K562 (cell line): Measurements from ENCODE around the gene MMP20. TPM values are rescaled to one million over a fixed set of nuclear protein-coding genes. Genes with fewer than 3 reads are reported as not detected.
A peak's percentile ranks its signal among the peaks of the same experiment; 100 is the strongest.

ENCODE experiments used
- ATAC-seq: fragments of 200-7000 bp; cut with Tn5 transposase; 3 replicates; pipeline ENCODE4 v1.9.1; 2020; ENCODE audit warnings: moderate library complexity
- BruUV-seq: library from RNA; stranded (reverse); fragments of 400-500 nt; replicated peaks from 2 replicates; lab custom pipeline; 2021; lab: Mats Ljungman, UMichigan
- CTCF ChIA-PET: fragments of 300-600 bp; formaldehyde crosslinking; extraction: SDS; loops from one replicate; lab custom pipeline; 2021; ENCODE audit warnings: low intra/inter-chr PET ratio; lab: Yijun Ruan, JAX
- POLR2A ChIA-PET: fragments of 300-600, 350-650 bp; sonication (Branson Sonifier 250); formaldehyde crosslinking; extraction: SDS; loops from one replicate; lab custom pipeline; 2021; ENCODE audit warnings: antibody characterized with exemption, inconsistent platforms; lab: Yijun Ruan, JAX
- DNase-seq, 4 experiments: peaks; one replicate each; pipeline versions ENCODE4 v3.0.0 to v3.0.0-alpha.2; 2011 to 2018; ENCODE audit warnings: low spot score in 3 of 4, mixed read lengths in 3 of 4; ENCODE audit errors: extremely low read depth in 1 of 4
- FAIRE-seq: peaks from 2 replicates; lab custom pipeline; 2011; peaks lifted over from hg19 to GRCh38; lab: Jason Lieb, UNC
- H2AFZ ChIP-seq: 2 replicates; pipeline ENCODE4 v1.6.0; 2011; ENCODE audit warnings: low read depth, low read length, control low read depth, inconsistent platforms
- H3K27ac ChIP-seq: fragments of 200-600 bp; 3 replicates; pipeline ENCODE4 v1.8.0; 2011; ENCODE audit warnings: low read depth, mild to moderate bottlenecking, control low read depth, inconsistent platforms, low read length, moderate library complexity, mixed read lengths; ENCODE audit errors: extremely low read depth
- H3K27me3 ChIP-seq, 2 experiments: fragments of 300-600 bp in 1 of 2; 2 replicates in 1 of 2; 3 replicates in 1 of 2; pipeline versions ENCODE4 v1.6.0 to v1.8.0; 2011; ENCODE audit warnings: inconsistent platforms in 2 of 2, low read length in 2 of 2, mild to moderate bottlenecking in 1 of 2, mixed read lengths in 1 of 2, moderate library complexity in 1 of 2; ENCODE audit not compliant: control insufficient read depth in 2 of 2, insufficient read depth in 2 of 2
- H3K36me3 ChIP-seq: fragments of 300-600 bp; 3 replicates; pipeline ENCODE4 v1.8.0; 2011; ENCODE audit warnings: mild to moderate bottlenecking, low read length, inconsistent platforms; ENCODE audit not compliant: control insufficient read depth, insufficient read depth
- H3K4me1 ChIP-seq, 2 experiments: fragments of 200-600 bp in 1 of 2; replicated peaks in 1 of 2; 2 replicates in 1 of 2; 3 replicates in 1 of 2; pipeline versions ENCODE4 v1.5.1 to v1.8.0; 2011; ENCODE audit warnings: inconsistent platforms in 2 of 2, low read length in 2 of 2, mild to moderate bottlenecking in 1 of 2, mixed read lengths in 1 of 2, moderate library complexity in 1 of 2; ENCODE audit not compliant: control insufficient read depth in 2 of 2, insufficient read depth in 2 of 2
- H3K4me2 ChIP-seq: 2 replicates; pipeline ENCODE4 v1.6.1; 2011; ENCODE audit warnings: low read length, control low read depth, inconsistent platforms, mixed read lengths; ENCODE audit not compliant: insufficient read depth
- H3K4me3 ChIP-seq: fragments of 200-600 bp; sonication (generic), shearing (Covaris generic); 2 replicates; pipeline ENCODE4 v1.5.1; 2016; ENCODE audit warnings: control low read depth, inconsistent platforms
- H3K79me2 ChIP-seq: fragments of 200-600 bp; 3 replicates; pipeline ENCODE4 v1.8.0; 2011; ENCODE audit warnings: low read length, inconsistent platforms; ENCODE audit not compliant: control insufficient read depth, insufficient read depth
- H3K9ac ChIP-seq, 2 experiments: 2 replicates each; pipeline versions ENCODE4 v1.6.0 to v1.6.1; 2011; ENCODE audit warnings: low read depth in 2 of 2, low read length in 2 of 2, control low read depth in 1 of 2, inconsistent platforms in 1 of 2, mild to moderate bottlenecking in 1 of 2, mixed read lengths in 1 of 2; ENCODE audit not compliant: insufficient read depth in 1 of 2
- H3K9me1 ChIP-seq: one replicate; pipeline ENCODE4 v1.6.0; 2011; ENCODE audit warnings: inconsistent platforms, mild to moderate bottlenecking, low read length, moderate library complexity; ENCODE audit not compliant: control insufficient read depth, insufficient read depth
- H3K9me3 ChIP-seq: replicated peaks from 2 replicates; pipeline ENCODE4 v1.5.1; 2011; ENCODE audit warnings: low read depth, low read length, inconsistent platforms; ENCODE audit not compliant: control insufficient read depth, insufficient read depth
- H4K20me1 ChIP-seq: replicated peaks from 2 replicates; pipeline ENCODE4 v1.6.1; 2011; ENCODE audit warnings: low read length, inconsistent platforms, mixed read lengths; ENCODE audit not compliant: control insufficient read depth, insufficient read depth
- CTCF ChIP-seq, 3 experiments: IDR thresholded peaks in 2 of 3; conservative IDR thresholded peaks in 1 of 3; 2 replicates each; pipeline ENCODE4 v1.5.1; 2011 to 2012; ENCODE audit warnings: low read length in 3 of 3, mild to moderate bottlenecking in 3 of 3, control low read depth in 2 of 3, improper control_type of control experiment in 1 of 3, inconsistent platforms in 1 of 3, low read depth in 1 of 3, mixed read lengths in 1 of 3, moderate library complexity in 1 of 3; ENCODE audit not compliant: insufficient read depth in 2 of 3
- HDAC2 ChIP-seq: fragments of 450-650 bp; IDR thresholded peaks from 2 replicates; pipeline ENCODE4 v1.6.1; 2016; ENCODE audit warnings: mild to moderate bottlenecking
- HMG20B ChIP-seq: fragments of 250-450 bp; sonication (Bioruptor Pico); IDR thresholded peaks from 2 replicates; pipeline ENCODE4 v1.5.0; 2021; ENCODE audit warnings: mild to moderate bottlenecking
- KDM1A ChIP-seq, 2 experiments: fragments of 450-650 bp; IDR thresholded peaks; 2 replicates each; pipeline ENCODE4 v1.6.1; 2016; ENCODE audit warnings: mild to moderate bottlenecking in 2 of 2
- MCM5 ChIP-seq: fragments of 450-650 bp; IDR thresholded peaks from 2 replicates; pipeline ENCODE4 v1.6.1; 2016; ENCODE audit warnings: low read depth
- RAD21 ChIP-seq, 2 experiments: fragments of 250-450 bp in 1 of 2; fragments of 450-650 bp in 1 of 2; sonication (Bioruptor Pico) in 1 of 2; formaldehyde crosslinking in 1 of 2; IDR thresholded peaks in 1 of 2; conservative IDR thresholded peaks in 1 of 2; 2 replicates each; pipeline versions ENCODE4 v1.4.0 to v1.8.0; 2020 to 2022; ENCODE audit warnings: mild to moderate bottlenecking in 2 of 2, moderate library complexity in 1 of 2
- SNRNP70 ChIP-seq: fragments of 200-400 bp; formaldehyde crosslinking; optimal IDR thresholded peaks from 2 replicates; pipeline ENCODE3; 2017; ENCODE audit warnings: low read depth, low read length
- ZEB2 ChIP-seq: fragments of 450-650 bp; IDR thresholded peaks from 2 replicates; pipeline ENCODE4 v1.6.1; 2016
- WGBS: fragments of 100-300 bp; shearing (Covaris generic); methylation state at CpG from one replicate; pipeline ENCODE4 v1.1.6; 2016; ENCODE audit warnings: low coverage, mixed read lengths; ENCODE audit not compliant: insufficient coverage; ENCODE audit errors: missing lambda C conversion rate; 5-methylcytosine and 5-hydroxymethylcytosine counted together
- in situ Hi-C: fragments of 300-500 bp; cut with MboI; formaldehyde crosslinking; loops from 4 replicates; pipeline ENCODE4 v1.15.0; 2018; ENCODE audit warnings: inconsistent platforms, mixed read lengths
- intact Hi-C: fragments of 100-400 bp; cut with micrococcal nuclease; formaldehyde crosslinking; loops from 2 replicates; pipeline ENCODE4 v1.14.2; 2022
- polyA plus RNA-seq, 8 experiments: library from polyadenylated mRNA; depleted of rRNA in 4 of 8; stranded (reverse) in 5 of 8; unstranded in 3 of 8; fragments of >200 nt; fragmentation: Nextera tagmentation in 2 of 8; fragmentation: Illumina TruSeq in 1 of 8; extraction: Ambion mirVana in 2 of 8; extraction: Trizol in 1 of 8; gene quantifications; 2 replicates each; pipeline versions ENCODE4 v1.2.1 to v1.2.3, GENCODE V29; 2011 to 2014; ENCODE audit warnings: inconsistent platforms in 1 of 8, missing spikeins in 1 of 8
- total RNA-seq, 7 experiments: library from RNA; depleted of rRNA in 6 of 7; stranded (reverse); fragments of >200 nt in 6 of 7; fragmentation: Illumina TruSeq in 2 of 7; extraction: Trizol in 2 of 7; gene quantifications; 2 replicates each; pipeline versions ENCODE4 v1.2.1 to v1.2.3, GENCODE V29; 2011 to 2021; ENCODE audit warnings: low replicate concordance in 1 of 7

MMP20 gene
- total and polyA plus RNA-seq, 9 of the 15 experiments (the other 6 are each of a cell fraction or from before 2014, with no cell fraction given) = not detected

GRCh38 chr11:102538932-102539331 is 86.2 kb downstream of the MMP20 start:
- ATAC-seq (no peak), FAIRE-seq (no peak), DNase-seq (no peak)
- intact Hi-C loops = no loop called here
- no peaks in the 10 kb centered on the region for H3K9me3 ChIP-seq
- no peaks in the 10 kb centered on the region for H3K4me1 ChIP-seq
- H3K36me3 ChIP-seq = no peaks in the 10 kb centered on the region
- ChIA-PET CTCF (no interaction called here), POLR2A (no interaction called here)
- no peak overlapping the region for H3K4me3 ChIP-seq
- H3K27me3 ChIP-seq = peaks cover 0 to 5% of the 10 kb centered on the region in 2 experiments; a peak in 2 of 5 replicates
- TF ChIP-seq HDAC2 = no peak
- TF ChIP-seq SNRNP70 = no peak
- no peak for TF ChIP-seq MCM5
- TF ChIP-seq KDM1A (IDR thresholded peaks at IDR 0.05) = no peak
- no peak overlapping the region for H2AFZ ChIP-seq
- in situ Hi-C loops = no loop called here
- no peaks in the 10 kb centered on the region for H4K20me1 ChIP-seq
- 0% methylated on average over 4 of the region's 4 CpGs for WGBS
- no peaks in the 10 kb centered on the region for H3K79me2 ChIP-seq
- no peaks in the 10 kb centered on the region for H3K9me1 ChIP-seq
- no TSS peak for BruUV-seq
- H3K9ac ChIP-seq = no peak overlapping the region
- H3K4me2 ChIP-seq = no peak overlapping the region
- no peak overlapping the region for H3K27ac ChIP-seq

GRCh38 chr11:102534261-102534872 is 90.8 kb downstream of the MMP20 start:
- no peaks in the 10 kb centered on the region for H3K79me2 ChIP-seq
- no peaks in the 10 kb centered on the region for H3K9me1 ChIP-seq
- no peaks in the 10 kb centered on the region for H3K9me3 ChIP-seq
- intact Hi-C loops = no loop called here
- peaks cover 0 to 5% of the 10 kb centered on the region in 2 experiments; a peak in 2 of 5 replicates for H3K27me3 ChIP-seq
- in situ Hi-C loops = no loop called here
- ATAC-seq (0 out of 3 replicates have a peak, but pooled peaks have one; percentile 35), DNase-seq (peak in 1 of 4 experiments; percentile 4), FAIRE-seq (peak; percentile 54)
- H3K36me3 ChIP-seq = no peaks in the 10 kb centered on the region
- H3K27ac ChIP-seq = no peak overlapping the region
- BruUV-seq = no TSS peak
- no peak overlapping the region for H3K4me3 ChIP-seq
- CTCF ChIA-PET = no interaction called here
- POLR2A ChIA-PET = no interaction called here
- no peak overlapping the region for H3K9ac ChIP-seq
- H3K4me2 ChIP-seq = no peak overlapping the region
- no peak overlapping the region for H2AFZ ChIP-seq
- H3K4me1 ChIP-seq = no peaks in the 10 kb centered on the region
- no peaks in the 10 kb centered on the region for H4K20me1 ChIP-seq
- 2% methylated on average over 6 of the region's 6 CpGs for WGBS
- TF ChIP-seq ZEB2 (0 out of 2 replicates have a peak, but pooled peaks have one; percentile 31), RAD21 (CRISPR knock-in tag; conservative IDR thresholded peaks at IDR 0.05 in 1 of 2, IDR thresholded peaks at IDR 0.05 in 1 of 2) (peak; percentile 20 to 43; a peak in 2 of 4 replicates), CTCF (IDR thresholded peaks at IDR 0.05 in 2 of 3, conservative IDR thresholded peaks at IDR 0.05 in 1 of 3; ENCODE audit: insufficient read depth in 2 of 3, low read depth in 1 of 3, low read length in 3 of 3) (peak; percentile 3 to 34 (median 34); a peak in 3 of 6 replicates), HMG20B (CRISPR knock-in tag) (no peak)
- TF ChIP-seq, all 486 proteins: peak for 3
